Hepatic stellate cell (primary cell): ENCODE measurements around the gene TIE1.
A peak's percentile ranks its signal among the peaks of the same experiment; 100 is the strongest.

Source experiments
- DNase-seq: peaks from one replicate; pipeline ENCODE4 v3.0.0; 2011; ENCODE audit warnings: low spot score

TIE1 gene

GRCh38 chr1:43293896-43294760 is 6.7 kb upstream of the TIE1 start:
- peak; percentile 43 for DNase-seq

DNA sequence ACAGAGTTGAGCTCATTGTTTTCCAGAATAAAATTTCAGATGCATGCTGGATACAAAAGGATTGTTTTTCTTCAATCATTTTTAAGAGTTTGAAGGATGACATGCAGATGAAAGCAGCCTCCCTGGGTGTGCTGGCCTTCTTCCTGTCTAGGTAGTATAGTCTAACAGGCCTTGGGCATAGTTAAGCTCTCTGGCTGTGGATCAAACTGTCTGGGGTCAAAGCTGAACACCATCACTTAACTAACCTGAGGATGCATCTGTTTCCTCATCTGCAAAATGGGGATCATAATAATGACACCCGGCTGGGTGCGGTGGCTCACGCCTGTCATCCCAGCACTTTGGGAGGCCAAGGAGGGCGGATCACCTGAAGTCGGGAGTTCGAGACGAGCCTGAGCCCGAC is 6.0 kb upstream of the TIE1 start:
- no peak for DNase-seq

- DNase-seq: no peak
These were observed 4.6 kb upstream of the TIE1 start for GRCh38 chr1:43296207-43296606.

- no peak for DNase-seq
These were observed 2.7 kb upstream of the TIE1 start for GRCh38 chr1:43298055-43298454.

GRCh38 chr1:43299101-43299500 is 1.7 kb upstream of the TIE1 start:
- DNase-seq: no peak

DNA sequence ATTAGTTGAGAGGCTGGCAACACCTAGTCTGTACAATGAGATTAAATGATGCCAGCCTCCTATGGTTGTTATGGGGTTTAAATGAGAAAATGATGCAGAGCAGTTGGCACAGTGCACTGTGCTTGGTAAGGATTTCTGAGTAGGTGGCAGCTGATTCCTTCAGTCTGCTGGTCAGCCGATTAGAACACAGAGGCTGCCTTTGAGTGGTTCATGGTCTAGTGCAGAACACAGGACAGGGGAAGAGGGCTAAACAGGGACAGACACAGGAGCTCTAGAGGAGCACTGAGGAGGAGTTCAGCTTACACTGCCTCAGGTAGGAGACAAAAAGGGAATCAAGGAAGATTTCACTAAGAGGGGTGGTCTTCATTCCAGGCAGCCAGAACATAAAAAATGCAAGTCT is 1.4 kb downstream of the TIE1 start:
- no peak for DNase-seq

GRCh38 chr1:43302721-43303470 is 2.1 kb downstream of the TIE1 start:
- no peak for DNase-seq

GRCh38 chr1:43303471-43304313 is 2.9 kb downstream of the TIE1 start:
- no peak for DNase-seq

DNA sequence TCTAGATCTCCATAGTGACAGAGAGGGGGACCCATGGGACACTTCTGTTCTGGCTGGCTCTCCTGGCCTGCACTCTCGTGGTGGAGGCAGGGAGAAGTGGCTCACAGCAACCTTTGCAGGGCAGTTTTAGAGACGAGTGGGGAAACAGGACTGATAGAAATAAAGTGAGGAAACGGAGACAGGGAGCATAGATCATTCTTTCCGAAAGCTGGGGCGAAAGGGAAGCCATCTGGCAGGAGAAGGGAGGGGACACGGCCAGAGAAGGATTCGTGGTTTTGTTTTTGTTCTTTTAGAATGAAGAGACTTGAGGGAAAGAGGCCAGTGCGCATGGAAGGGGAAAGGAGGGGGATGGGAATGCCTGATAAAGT is 3.5 kb downstream of the TIE1 start:
- no peak for DNase-seq

DNA sequence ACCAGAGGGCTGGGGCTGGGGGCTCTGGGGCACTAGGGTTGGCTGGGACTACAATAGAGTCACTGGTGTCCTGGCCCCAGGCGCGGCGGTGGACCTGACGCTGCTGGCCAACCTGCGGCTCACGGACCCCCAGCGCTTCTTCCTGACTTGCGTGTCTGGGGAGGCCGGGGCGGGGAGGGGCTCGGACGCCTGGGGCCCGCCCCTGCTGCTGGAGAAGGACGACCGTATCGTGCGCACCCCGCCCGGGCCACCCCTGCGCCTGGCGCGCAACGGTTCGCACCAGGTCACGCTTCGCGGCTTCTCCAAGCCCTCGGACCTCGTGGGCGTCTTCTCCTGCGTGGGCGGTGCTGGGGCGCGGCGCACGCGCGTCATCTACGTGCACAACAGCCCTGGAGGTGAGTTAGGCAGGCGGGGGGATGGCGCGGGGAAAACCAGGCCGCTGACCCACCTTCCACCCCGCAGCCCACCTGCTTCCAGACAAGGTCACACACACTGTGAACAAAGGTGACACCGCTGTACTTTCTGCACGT is 4.1 kb downstream of the TIE1 start:
- DNase-seq: no peak

DNA sequence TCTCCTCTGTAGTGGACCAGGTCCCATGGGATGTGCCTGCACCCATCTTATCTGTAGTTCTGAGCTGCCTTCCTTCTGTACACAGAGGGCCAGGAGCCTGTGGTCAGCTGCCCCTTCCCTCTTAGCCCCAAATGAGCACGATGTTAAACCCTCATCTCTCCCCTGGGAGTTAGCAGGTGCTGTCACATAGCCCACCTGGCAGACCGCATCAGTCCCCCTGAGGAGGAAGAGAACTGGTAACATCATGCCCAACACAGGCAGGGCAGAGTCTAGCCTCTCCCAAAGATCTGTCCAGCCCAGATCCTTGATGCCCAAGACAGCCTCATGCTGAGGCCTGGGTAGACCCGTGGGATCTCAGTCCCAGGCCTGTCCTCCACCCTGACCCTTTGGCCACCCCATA is 4.7 kb downstream of the TIE1 start:
- DNase-seq: no peak

DNA sequence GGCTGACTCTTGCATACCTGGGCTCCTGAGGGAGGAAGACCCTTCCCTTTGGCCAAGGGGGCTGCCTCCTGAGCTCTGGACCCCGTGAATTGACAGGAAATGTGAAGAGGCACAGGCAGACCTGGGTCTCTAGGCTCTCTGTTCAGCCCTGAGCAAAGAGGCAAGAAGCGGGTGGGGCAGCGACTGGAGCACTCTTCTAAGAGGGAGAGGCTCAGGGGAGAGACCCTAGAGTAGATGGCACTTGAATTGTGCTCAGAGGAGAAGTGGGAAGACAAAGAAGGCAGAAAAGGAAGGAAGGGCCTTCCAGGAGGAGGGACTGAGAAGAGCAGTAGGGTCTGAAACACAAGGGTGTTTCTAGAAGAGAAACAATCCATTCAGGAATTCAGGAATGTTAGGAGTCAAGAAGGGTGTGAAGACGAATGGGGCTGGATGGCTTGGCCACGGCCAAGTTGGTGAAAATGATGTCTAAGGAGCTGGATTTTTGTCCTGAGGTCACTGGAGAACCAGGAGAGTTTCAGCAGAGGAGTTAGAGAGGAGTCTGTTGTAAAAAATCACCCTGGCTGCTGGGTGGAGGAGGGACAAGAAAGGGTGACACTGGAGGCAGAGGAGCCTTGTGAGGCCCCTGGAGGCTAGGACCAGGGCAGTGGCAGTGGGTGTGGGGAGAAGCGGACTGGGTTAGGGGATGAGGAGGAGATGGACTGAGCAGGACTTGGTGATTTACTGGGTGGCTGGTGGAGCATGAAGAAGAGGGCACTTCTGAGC is 5.3 kb downstream of the TIE1 start:
- DNase-seq: no peak

- DNase-seq: no peak
These were observed 6.1 kb downstream of the TIE1 start for GRCh38 chr1:43306688-43307457.

DNA sequence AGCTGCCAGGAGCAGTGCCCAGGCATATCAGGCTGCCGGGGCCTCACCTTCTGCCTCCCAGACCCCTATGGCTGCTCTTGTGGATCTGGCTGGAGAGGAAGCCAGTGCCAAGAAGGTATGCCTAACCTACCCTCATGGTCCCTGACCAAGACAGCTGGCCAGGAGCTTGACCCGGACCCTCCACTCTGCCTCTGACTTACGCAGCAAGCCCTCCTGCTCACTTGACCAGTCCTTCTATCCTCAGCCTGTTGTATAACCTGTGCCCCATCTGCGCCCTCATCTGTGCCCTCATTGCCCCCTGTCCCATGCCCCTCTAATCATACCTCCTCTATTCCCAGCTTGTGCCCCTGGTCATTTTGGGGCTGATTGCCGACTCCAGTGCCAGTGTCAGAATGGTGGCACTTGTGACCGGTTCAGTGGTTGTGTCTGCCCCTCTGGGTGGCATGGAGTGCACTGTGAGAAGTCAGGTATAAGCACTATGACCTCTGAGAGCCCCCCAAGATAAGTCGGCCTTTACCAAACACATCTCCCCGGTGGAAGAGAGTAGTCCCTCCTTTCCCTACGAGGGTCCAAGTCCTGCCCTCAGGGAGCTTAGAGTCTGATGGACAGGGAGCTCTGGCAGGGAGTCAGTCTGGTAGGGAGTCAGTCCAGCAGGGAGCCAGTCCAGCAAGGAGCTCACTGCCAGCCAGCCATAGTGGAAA is 6.8 kb downstream of the TIE1 start:
- no peak for DNase-seq

- no peak for DNase-seq
These were observed 8.0 kb downstream of the TIE1 start for GRCh38 chr1:43308635-43309404.

- no peak for DNase-seq
These were observed 8.7 kb downstream of the TIE1 start for GRCh38 chr1:43309405-43310025.

GRCh38 chr1:43311521-43311920 is 10.7 kb downstream of the TIE1 start:
- no peak for DNase-seq

- DNase-seq: no peak
These were observed 11.4 kb downstream of the TIE1 start for GRCh38 chr1:43312212-43312623.
